HEK293T (cell line): ENCODE measurements around the gene NDUFA9.

ENCODE experiments used
- ARNT ChIP-seq: fragments of 450-650 bp; IDR thresholded peaks from 2 replicates; pipeline ENCODE4 v1.6.1; 2017; ENCODE audit warnings: mild to moderate bottlenecking
- BHLHE40 ChIP-seq: fragments of 450-650 bp; IDR thresholded peaks from 2 replicates; pipeline ENCODE4 v1.6.1; 2016; ENCODE audit warnings: mild to moderate bottlenecking, moderate library complexity, borderline replicate concordance
- CTBP1 ChIP-seq: fragments of 450-650 bp; IDR thresholded peaks from 2 replicates; pipeline ENCODE4 v1.6.1; 2016; ENCODE audit warnings: borderline replicate concordance
- ELF4 ChIP-seq: fragments of 450-650 bp; IDR thresholded peaks from 2 replicates; pipeline ENCODE4 v1.6.1; 2017; ENCODE audit warnings: antibody characterized with exemption
- FOXA1 ChIP-seq: fragments of 450-650 bp; IDR thresholded peaks from 2 replicates; pipeline ENCODE4 v1.6.1; 2016; ENCODE audit warnings: mild to moderate bottlenecking
- FOXK2 ChIP-seq: fragments of 450-650 bp; IDR thresholded peaks from 2 replicates; pipeline ENCODE4 v1.6.1; 2016; ENCODE audit warnings: mild to moderate bottlenecking
- FOXM1 ChIP-seq: fragments of 450-650 bp; IDR thresholded peaks from 2 replicates; pipeline ENCODE4 v1.6.1; 2017; ENCODE audit warnings: mild to moderate bottlenecking, borderline replicate concordance
- HDGF ChIP-seq: fragments of 450-650 bp; IDR thresholded peaks from 2 replicates; pipeline ENCODE4 v1.6.1; 2017; ENCODE audit warnings: antibody characterized with exemption, borderline replicate concordance
- NFRKB ChIP-seq: fragments of 450-650 bp; IDR thresholded peaks from 2 replicates; pipeline ENCODE4 v1.6.1; 2016; ENCODE audit warnings: mild to moderate bottlenecking, moderate library complexity
- SP1 ChIP-seq: fragments of 450-650 bp; IDR thresholded peaks from 2 replicates; pipeline ENCODE4 v1.6.1; 2017
- SUZ12 ChIP-seq: fragments of 450-650 bp; IDR thresholded peaks from 2 replicates; pipeline ENCODE4 v1.6.1; 2016; ENCODE audit warnings: mild to moderate bottlenecking
- TARDBP ChIP-seq: fragments of 450-650 bp; IDR thresholded peaks from 2 replicates; pipeline ENCODE4 v1.6.1; 2016

DNA sequence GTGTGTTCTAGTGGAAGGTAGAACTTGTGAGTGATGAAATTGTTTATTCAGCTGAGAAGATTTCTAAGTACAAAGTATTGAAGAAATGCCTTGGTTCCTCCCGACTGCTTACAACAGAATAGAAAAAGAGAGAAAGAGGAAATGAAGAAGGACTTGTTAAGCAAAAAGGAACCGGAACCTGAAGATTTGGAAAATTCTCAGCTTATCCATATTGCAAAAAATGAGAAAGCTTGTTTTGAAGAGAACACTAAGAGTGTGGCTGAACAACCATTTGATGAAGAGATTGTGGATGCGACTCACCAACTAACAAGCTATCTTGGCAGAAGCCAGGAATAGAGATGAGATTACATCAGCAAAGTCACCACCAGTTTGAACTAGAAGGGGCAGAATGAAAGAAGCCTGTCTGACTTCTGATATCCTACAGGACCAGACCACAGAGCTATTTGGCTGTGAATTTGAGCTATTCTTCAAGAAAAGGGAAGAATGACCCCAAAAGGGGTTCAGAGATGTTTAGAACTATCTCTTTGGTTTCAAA, 15.1 kb downstream of the NDUFA9 start:
- no peak for TF ChIP-seq FOXK2
- TF ChIP-seq SP1: no peak
- no peak for TF ChIP-seq ARNT
- TF ChIP-seq FOXM1: no peak
- no peak for TF ChIP-seq FOXA1
- TF ChIP-seq TARDBP: no peak
- no peak for TF ChIP-seq HDGF
- TF ChIP-seq BHLHE40: no peak
- no peak for TF ChIP-seq CTBP1
- TF ChIP-seq ELF4: no peak
- TF ChIP-seq SUZ12: no peak
- TF ChIP-seq NFRKB: no peak
